K562 (cell line): ENCODE results near the gene CXXC4. TPM values are rescaled to one million over a fixed set of nuclear protein-coding genes. Genes with fewer than 3 reads are reported as not detected.
A peak's percentile ranks its signal among the peaks of the same experiment; 100 is the strongest.

ENCODE experiments used
- ATAC-seq: fragments of 200-7000 bp; cut with Tn5 transposase; 3 replicates; pipeline ENCODE4 v1.9.1; 2020; ENCODE audit warnings: moderate library complexity
- BruUV-seq: library from RNA; stranded (reverse); fragments of 400-500 nt; replicated peaks from 2 replicates; lab custom pipeline; 2021; lab: Mats Ljungman, UMichigan
- CTCF ChIA-PET: fragments of 300-600 bp; formaldehyde crosslinking; extraction: SDS; loops from one replicate; lab custom pipeline; 2021; ENCODE audit warnings: low intra/inter-chr PET ratio; lab: Yijun Ruan, JAX
- POLR2A ChIA-PET: fragments of 300-600, 350-650 bp; sonication (Branson Sonifier 250); formaldehyde crosslinking; extraction: SDS; loops from one replicate; lab custom pipeline; 2021; ENCODE audit warnings: antibody characterized with exemption, inconsistent platforms; lab: Yijun Ruan, JAX
- DNase-seq, 4 experiments: peaks; one replicate each; pipeline versions ENCODE4 v3.0.0 to v3.0.0-alpha.2; 2011 to 2018; ENCODE audit warnings: low spot score in 3 of 4, mixed read lengths in 3 of 4; ENCODE audit errors: extremely low read depth in 1 of 4
- FAIRE-seq: peaks from 2 replicates; lab custom pipeline; 2011; peaks lifted over from hg19 to GRCh38; lab: Jason Lieb, UNC
- H2AFZ ChIP-seq: 2 replicates; pipeline ENCODE4 v1.6.0; 2011; ENCODE audit warnings: low read depth, low read length, control low read depth, inconsistent platforms
- H3K27ac ChIP-seq: fragments of 200-600 bp; 3 replicates; pipeline ENCODE4 v1.8.0; 2011; ENCODE audit warnings: low read depth, mild to moderate bottlenecking, control low read depth, inconsistent platforms, low read length, moderate library complexity, mixed read lengths; ENCODE audit errors: extremely low read depth
- H3K27me3 ChIP-seq, 2 experiments: fragments of 300-600 bp in 1 of 2; 2 replicates in 1 of 2; 3 replicates in 1 of 2; pipeline versions ENCODE4 v1.6.0 to v1.8.0; 2011; ENCODE audit warnings: inconsistent platforms in 2 of 2, low read length in 2 of 2, mild to moderate bottlenecking in 1 of 2, mixed read lengths in 1 of 2, moderate library complexity in 1 of 2; ENCODE audit not compliant: control insufficient read depth in 2 of 2, insufficient read depth in 2 of 2
- H3K36me3 ChIP-seq: fragments of 300-600 bp; 3 replicates; pipeline ENCODE4 v1.8.0; 2011; ENCODE audit warnings: mild to moderate bottlenecking, low read length, inconsistent platforms; ENCODE audit not compliant: control insufficient read depth, insufficient read depth
- H3K4me1 ChIP-seq, 2 experiments: fragments of 200-600 bp in 1 of 2; replicated peaks in 1 of 2; 2 replicates in 1 of 2; 3 replicates in 1 of 2; pipeline versions ENCODE4 v1.5.1 to v1.8.0; 2011; ENCODE audit warnings: inconsistent platforms in 2 of 2, low read length in 2 of 2, mild to moderate bottlenecking in 1 of 2, mixed read lengths in 1 of 2, moderate library complexity in 1 of 2; ENCODE audit not compliant: control insufficient read depth in 2 of 2, insufficient read depth in 2 of 2
- H3K4me2 ChIP-seq: 2 replicates; pipeline ENCODE4 v1.6.1; 2011; ENCODE audit warnings: low read length, control low read depth, inconsistent platforms, mixed read lengths; ENCODE audit not compliant: insufficient read depth
- H3K4me3 ChIP-seq: fragments of 200-600 bp; sonication (generic), shearing (Covaris generic); 2 replicates; pipeline ENCODE4 v1.5.1; 2016; ENCODE audit warnings: control low read depth, inconsistent platforms
- H3K79me2 ChIP-seq: fragments of 200-600 bp; 3 replicates; pipeline ENCODE4 v1.8.0; 2011; ENCODE audit warnings: low read length, inconsistent platforms; ENCODE audit not compliant: control insufficient read depth, insufficient read depth
- H3K9ac ChIP-seq, 2 experiments: 2 replicates each; pipeline versions ENCODE4 v1.6.0 to v1.6.1; 2011; ENCODE audit warnings: low read depth in 2 of 2, low read length in 2 of 2, control low read depth in 1 of 2, inconsistent platforms in 1 of 2, mild to moderate bottlenecking in 1 of 2, mixed read lengths in 1 of 2; ENCODE audit not compliant: insufficient read depth in 1 of 2
- H3K9me1 ChIP-seq: one replicate; pipeline ENCODE4 v1.6.0; 2011; ENCODE audit warnings: inconsistent platforms, mild to moderate bottlenecking, low read length, moderate library complexity; ENCODE audit not compliant: control insufficient read depth, insufficient read depth
- H3K9me3 ChIP-seq: replicated peaks from 2 replicates; pipeline ENCODE4 v1.5.1; 2011; ENCODE audit warnings: low read depth, low read length, inconsistent platforms; ENCODE audit not compliant: control insufficient read depth, insufficient read depth
- H4K20me1 ChIP-seq: replicated peaks from 2 replicates; pipeline ENCODE4 v1.6.1; 2011; ENCODE audit warnings: low read length, inconsistent platforms, mixed read lengths; ENCODE audit not compliant: control insufficient read depth, insufficient read depth
- CBFA2T3 ChIP-seq: fragments of 450-650 bp; IDR thresholded peaks from 2 replicates; pipeline ENCODE4 v1.6.1; 2017
- DPF2 ChIP-seq: fragments of 450-650 bp; IDR thresholded peaks from 2 replicates; pipeline ENCODE4 v1.6.1; 2016
- HDAC2 ChIP-seq: fragments of 450-650 bp; IDR thresholded peaks from 2 replicates; pipeline ENCODE4 v1.6.1; 2016; ENCODE audit warnings: mild to moderate bottlenecking
- KDM2B ChIP-seq: fragments of 250-450 bp; sonication (Bioruptor Pico); IDR thresholded peaks from 2 replicates; pipeline ENCODE4 v1.8.0; 2021; ENCODE audit warnings: mild to moderate bottlenecking, moderate library complexity
- KLF16 ChIP-seq: IDR thresholded peaks from 2 replicates; pipeline ENCODE4 v1.6.1; 2016; ENCODE audit warnings: antibody characterized with exemption
- NBN ChIP-seq: fragments of 450-650 bp; IDR thresholded peaks from 2 replicates; pipeline ENCODE4 v1.6.1; 2016; ENCODE audit warnings: low read depth, mild to moderate bottlenecking
- NFIC ChIP-seq: fragments of 450-650 bp; IDR thresholded peaks from 2 replicates; pipeline ENCODE4 v1.6.1; 2017; ENCODE audit warnings: mild to moderate bottlenecking, inconsistent platforms
- NR2C1 ChIP-seq, 2 experiments: fragments of 450-650 bp; IDR thresholded peaks; 2 replicates each; pipeline ENCODE4 v1.6.1; 2017; ENCODE audit warnings: mild to moderate bottlenecking in 2 of 2, antibody characterized with exemption in 1 of 2, inconsistent platforms in 1 of 2, missing compliant biosample characterization in 1 of 2, missing genetic modification characterization in 1 of 2
- PHF20 ChIP-seq: fragments of 450-650 bp; IDR thresholded peaks from 2 replicates; pipeline ENCODE4 v1.6.1; 2018; ENCODE audit not compliant: partially characterized antibody
- RCOR1 ChIP-seq, 2 experiments: IDR thresholded peaks; 2 replicates each; pipeline ENCODE4 v1.6.1; 2012; ENCODE audit warnings: low read depth in 2 of 2, low read length in 2 of 2, borderline replicate concordance in 1 of 2, improper control_type of control experiment in 1 of 2
- SIN3B ChIP-seq: fragments of 450-650 bp; IDR thresholded peaks from 2 replicates; pipeline ENCODE4 v1.6.1; 2017; ENCODE audit warnings: low read depth, mild to moderate bottlenecking, moderate library complexity
- SMARCE1 ChIP-seq: fragments of 450-650 bp; IDR thresholded peaks from 2 replicates; pipeline ENCODE4 v1.7.1; 2016; ENCODE audit warnings: mild to moderate bottlenecking
- USF2 ChIP-seq: sonication (generic); formaldehyde crosslinking; IDR thresholded peaks from 2 replicates; pipeline ENCODE4 v1.5.0; 2020; ENCODE audit warnings: missing genetic modification reagents
- ZNF384 ChIP-seq: IDR thresholded peaks from 2 replicates; pipeline ENCODE4 v1.6.1; 2012; ENCODE audit warnings: low read depth, low read length, improper control_type of control experiment
- ZNF431 ChIP-seq: sonication (generic); formaldehyde crosslinking; IDR thresholded peaks from 2 replicates; pipeline ENCODE4 v1.8.0; 2022; ENCODE audit warnings: mild to moderate bottlenecking, missing genetic modification reagents
- WGBS: fragments of 100-300 bp; shearing (Covaris generic); methylation state at CpG from one replicate; pipeline ENCODE4 v1.1.6; 2016; ENCODE audit warnings: low coverage, mixed read lengths; ENCODE audit not compliant: insufficient coverage; ENCODE audit errors: missing lambda C conversion rate; 5-methylcytosine and 5-hydroxymethylcytosine counted together
- in situ Hi-C: fragments of 300-500 bp; cut with MboI; formaldehyde crosslinking; loops from 4 replicates; pipeline ENCODE4 v1.15.0; 2018; ENCODE audit warnings: inconsistent platforms, mixed read lengths
- intact Hi-C: fragments of 100-400 bp; cut with micrococcal nuclease; formaldehyde crosslinking; loops from 2 replicates; pipeline ENCODE4 v1.14.2; 2022
- polyA plus RNA-seq, 8 experiments: library from polyadenylated mRNA; depleted of rRNA in 4 of 8; stranded (reverse) in 5 of 8; unstranded in 3 of 8; fragments of >200 nt; fragmentation: Nextera tagmentation in 2 of 8; fragmentation: Illumina TruSeq in 1 of 8; extraction: Ambion mirVana in 2 of 8; extraction: Trizol in 1 of 8; gene quantifications; 2 replicates each; pipeline versions ENCODE4 v1.2.1 to v1.2.3, GENCODE V29; 2011 to 2014; ENCODE audit warnings: inconsistent platforms in 1 of 8, missing spikeins in 1 of 8
- total RNA-seq, 7 experiments: library from RNA; depleted of rRNA in 6 of 7; stranded (reverse); fragments of >200 nt in 6 of 7; fragmentation: Illumina TruSeq in 2 of 7; extraction: Trizol in 2 of 7; gene quantifications; 2 replicates each; pipeline versions ENCODE4 v1.2.1 to v1.2.3, GENCODE V29; 2011 to 2021; ENCODE audit warnings: low replicate concordance in 1 of 7
- TF ChIP-seq, protein P1 (sequence below): sonication (generic); formaldehyde crosslinking; IDR thresholded peaks from 2 replicates; pipeline ENCODE4 v1.8.0; 2022; ENCODE audit warnings: missing genetic modification reagents, mild to moderate bottlenecking, moderate library complexity, borderline replicate concordance
- TF ChIP-seq, protein P2 (sequence below): fragments of 250-450 bp; sonication (Bioruptor Pico); IDR thresholded peaks from 2 replicates; pipeline ENCODE4 v1.4.0; 2020; ENCODE audit warnings: mild to moderate bottlenecking, moderate library complexity

The CXXC4 gene
- total and polyA plus RNA-seq, 9 of the 15 experiments (the other 6 are each of a cell fraction or from before 2014, with no cell fraction given), result not detected

- TF ChIP-seq, protein P1, sequence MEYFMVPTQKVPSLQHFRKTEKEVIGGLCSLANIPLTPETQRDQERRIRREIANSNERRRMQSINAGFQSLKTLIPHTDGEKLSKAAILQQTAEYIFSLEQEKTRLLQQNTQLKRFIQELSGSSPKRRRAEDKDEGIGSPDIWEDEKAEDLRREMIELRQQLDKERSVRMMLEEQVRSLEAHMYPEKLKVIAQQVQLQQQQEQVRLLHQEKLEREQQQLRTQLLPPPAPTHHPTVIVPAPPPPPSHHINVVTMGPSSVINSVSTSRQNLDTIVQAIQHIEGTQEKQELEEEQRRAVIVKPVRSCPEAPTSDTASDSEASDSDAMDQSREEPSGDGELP (CRISPR knock-in tag), result 0 out of 2 replicates have a peak, but pooled peaks have one; percentile 22
- TF ChIP-seq NBN (no peak), NFIC (peak; percentile 93), PHF20 (no peak), KLF16 (peak; percentile 25; the same call in 1 of the 2 replicates), DPF2 (peak; percentile 55), SMARCE1 (peak; percentile 63), NR2C1 (IDR thresholded peaks at IDR 0.05) (peak; percentile 61; the same call in 1 of the 2 replicates), NR2C1 (tag; IDR thresholded peaks at IDR 0.05) (peak; percentile 39; the same call in 1 of the 2 replicates), CBFA2T3 (peak; percentile 76)
Observed at GRCh38 chr4:104490770-104491480, 3.8 kb downstream of the CXXC4 start (continued).

DNA sequence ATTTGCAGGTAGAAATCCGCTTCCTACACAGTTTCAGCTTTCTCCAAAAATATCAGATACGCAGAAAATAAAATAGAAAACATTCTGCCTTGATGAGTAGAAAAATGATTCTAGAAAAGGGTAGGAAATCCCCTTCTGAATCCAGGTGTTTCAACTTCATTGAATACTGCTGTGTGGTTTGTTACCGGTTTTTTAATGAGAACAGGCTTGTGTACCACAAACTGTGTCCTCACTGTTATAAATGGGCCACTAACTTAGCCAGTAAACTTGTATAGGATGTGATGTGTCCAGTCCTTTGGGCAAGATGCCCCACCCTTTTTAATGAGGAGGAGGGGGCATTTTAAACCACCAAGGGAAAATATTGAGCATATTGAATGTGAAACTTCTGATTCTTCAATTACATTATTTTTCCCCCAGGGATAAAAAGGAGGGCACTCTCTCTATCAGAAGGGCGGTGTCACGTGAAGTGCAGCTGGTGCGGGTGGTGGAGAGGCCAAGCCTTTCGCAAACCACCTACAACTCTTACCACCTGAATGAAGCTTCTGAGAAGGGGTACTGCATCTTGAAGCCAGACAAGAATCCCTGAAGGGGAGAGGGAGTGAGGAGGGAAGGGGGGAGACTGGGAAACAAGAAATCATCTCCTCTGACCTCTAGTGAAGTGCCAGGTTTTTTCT lies 4.5 kb downstream of the CXXC4 start:
- H3K4me3 ChIP-seq, result no peak overlapping the region; the same call in 1 of the 2 replicates

More for the DNA sequence above, 4.5 kb downstream of the CXXC4 start:
- no peaks in the 10 kb centered on the region for H3K9me3 ChIP-seq
- H3K27me3 ChIP-seq, result no peaks in the 10 kb centered on the region
- no peaks in the 10 kb centered on the region for H3K79me2 ChIP-seq
- FAIRE-seq (no peak), DNase-seq (no peak), ATAC-seq (no peak)
- H3K9me1 ChIP-seq, result no peaks in the 10 kb centered on the region
- no peak overlapping the region for H3K9ac ChIP-seq
- peaks cover 0 to 15% of the 10 kb centered on the region in 2 experiments; a peak in 3 of 5 replicates for H3K4me1 ChIP-seq
- ChIA-PET CTCF (no interaction called here), POLR2A (no interaction called here)
- H3K36me3 ChIP-seq, result no peaks in the 10 kb centered on the region
- peak overlapping the region; percentile 78; the same call in 1 of the 2 replicates for H2AFZ ChIP-seq
- peak overlapping the region; percentile 73; the same call in 1 of the 2 replicates for H3K4me2 ChIP-seq
- BruUV-seq, result no TSS peak
- H3K27ac ChIP-seq, result no peak overlapping the region
- H4K20me1 ChIP-seq, result no peaks in the 10 kb centered on the region; the same call in 1 of the 2 replicates
- TF ChIP-seq ZNF384 (no peak), KDM2B (CRISPR knock-in tag) (no peak), RCOR1 (IDR thresholded peaks at IDR 0.05; ENCODE audit: borderline replicate concordance in 1 of 2, low read depth in 2 of 2, low read length in 2 of 2) (no peak), USF2 (CRISPR knock-in tag) (0 out of 2 replicates have a peak, but pooled peaks have one; percentile 17), SIN3B (no peak), HDAC2 (no peak), ZNF431 (CRISPR knock-in tag) (no peak)
- TF ChIP-seq, protein P2, sequence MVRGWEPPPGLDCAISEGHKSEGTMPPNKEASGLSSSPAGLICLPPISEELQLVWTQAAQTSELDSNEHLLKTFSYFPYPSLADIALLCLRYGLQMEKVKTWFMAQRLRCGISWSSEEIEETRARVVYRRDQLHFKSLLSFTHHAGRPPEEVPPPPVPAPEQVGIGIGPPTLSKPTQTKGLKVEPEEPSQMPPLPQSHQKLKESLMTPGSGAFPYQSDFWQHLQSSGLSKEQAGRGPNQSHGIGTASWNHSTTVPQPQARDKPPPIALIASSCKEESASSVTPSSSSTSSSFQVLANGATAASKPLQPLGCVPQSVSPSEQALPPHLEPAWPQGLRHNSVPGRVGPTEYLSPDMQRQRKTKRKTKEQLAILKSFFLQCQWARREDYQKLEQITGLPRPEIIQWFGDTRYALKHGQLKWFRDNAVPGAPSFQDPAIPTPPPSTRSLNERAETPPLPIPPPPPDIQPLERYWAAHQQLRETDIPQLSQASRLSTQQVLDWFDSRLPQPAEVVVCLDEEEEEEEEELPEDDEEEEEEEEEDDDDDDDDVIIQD (CRISPR knock-in tag), result no peak
- in situ Hi-C loops, result no loop called here
- WGBS, result 19% methylated on average over 7 of the region's 7 CpGs
- intact Hi-C loops, result loop anchor here (10.0 kb wide), 1 partner anchor 985 kb away; the partner anchor contains the start of gene PPA2
